K562 (cell line): Measurements from ENCODE around the gene RAD1. TPM values are rescaled to one million over a fixed set of nuclear protein-coding genes. Genes with fewer than 3 reads are reported as not detected.

Experiments used
- CC2D1A ChIP-seq: fragments of 450-650 bp; IDR thresholded peaks from 2 replicates; pipeline ENCODE4 v1.6.1; 2017; ENCODE audit warnings: mild to moderate bottlenecking
- CLOCK ChIP-seq: fragments of 250-450 bp; sonication (Bioruptor Pico); IDR thresholded peaks from 2 replicates; pipeline ENCODE4 v1.4.0; 2020; ENCODE audit warnings: mild to moderate bottlenecking, moderate library complexity, borderline replicate concordance
- ELK1 ChIP-seq: sonication (generic); formaldehyde crosslinking; IDR thresholded peaks from 2 replicates; pipeline ENCODE4 v1.8.1; 2022; ENCODE audit warnings: missing genetic modification reagents
- ESRRA ChIP-seq: fragments of 450-650 bp; IDR thresholded peaks from 2 replicates; pipeline ENCODE4 v1.6.1; 2014; ENCODE audit warnings: low read depth, mild to moderate bottlenecking, moderate library complexity, borderline replicate concordance
- GTF2B ChIP-seq: IDR thresholded peaks from 2 replicates; pipeline ENCODE4 v1.6.1; 2011; ENCODE audit not compliant: insufficient read length; ENCODE audit errors: extremely low read depth
- MITF ChIP-seq: IDR thresholded peaks from 2 replicates; pipeline ENCODE4 v1.6.1; 2014; ENCODE audit warnings: antibody characterized with exemption
- NFXL1 ChIP-seq: fragments of 450-650 bp; formaldehyde crosslinking; IDR thresholded peaks from 2 replicates; pipeline ENCODE4 v1.4.0; 2021; ENCODE audit warnings: mild to moderate bottlenecking
- RBBP5 ChIP-seq: fragments of 200-600 bp; sonication (generic); IDR thresholded peaks from 2 replicates; pipeline ENCODE4 v1.6.1; 2012; ENCODE audit warnings: borderline replicate concordance, mild to moderate bottlenecking, low read length, control low read depth, inconsistent platforms; ENCODE audit not compliant: insufficient read depth, poor library complexity, severe bottlenecking
- RFX5 ChIP-seq: IDR thresholded peaks from 2 replicates; pipeline ENCODE4 v1.6.1; 2011; ENCODE audit warnings: low read depth, mild to moderate bottlenecking, improper control_type of control experiment, low read length
- THAP7 ChIP-seq: fragments of 250-450 bp; sonication (Bioruptor Pico); IDR thresholded peaks from 2 replicates; pipeline ENCODE4 v1.5.0; 2021
- TRIM25 ChIP-seq: fragments of 450-650 bp; IDR thresholded peaks from 2 replicates; pipeline ENCODE4 v1.7.0; 2016; ENCODE audit warnings: borderline replicate concordance
- TSHZ1 ChIP-seq: fragments of 250-450 bp; sonication (Bioruptor Pico); IDR thresholded peaks from 2 replicates; pipeline ENCODE4 v1.4.0; 2020; ENCODE audit warnings: mild to moderate bottlenecking, moderate library complexity
- ZNF224 ChIP-seq: sonication (generic); formaldehyde crosslinking; IDR thresholded peaks from 2 replicates; pipeline ENCODE4 v1.8.0; 2022; ENCODE audit warnings: mild to moderate bottlenecking, missing genetic modification reagents
- ZNF551 ChIP-seq: fragments of 250-450 bp; sonication (Bioruptor Pico); IDR thresholded peaks from 2 replicates; pipeline ENCODE4 v1.5.0; 2021; ENCODE audit warnings: mild to moderate bottlenecking, moderate library complexity
- polyA plus RNA-seq, 8 experiments: library from polyadenylated mRNA; depleted of rRNA in 4 of 8; stranded (reverse) in 5 of 8; unstranded in 3 of 8; fragments of >200 nt; fragmentation: Nextera tagmentation in 2 of 8; fragmentation: Illumina TruSeq in 1 of 8; extraction: Ambion mirVana in 2 of 8; extraction: Trizol in 1 of 8; gene quantifications; 2 replicates each; pipeline versions ENCODE4 v1.2.1 to v1.2.3, GENCODE V29; 2011 to 2014; ENCODE audit warnings: inconsistent platforms in 1 of 8, missing spikeins in 1 of 8
- total RNA-seq, 7 experiments: library from RNA; depleted of rRNA in 6 of 7; stranded (reverse); fragments of >200 nt in 6 of 7; fragmentation: Illumina TruSeq in 2 of 7; extraction: Trizol in 2 of 7; gene quantifications; 2 replicates each; pipeline versions ENCODE4 v1.2.1 to v1.2.3, GENCODE V29; 2011 to 2021; ENCODE audit warnings: low replicate concordance in 1 of 7

Gene RAD1
- total and polyA plus RNA-seq, 9 of the 15 experiments (the other 6 are each of a cell fraction or from before 2014, with no cell fraction given), result 44.5 to 148 (median 60.8) TPM

- TF ChIP-seq CC2D1A (peak; percentile 42), ZNF224 (CRISPR knock-in tag) (no peak), NFXL1 (CRISPR knock-in tag) (no peak), MITF (0 out of 2 replicates have a peak, but pooled peaks have one; percentile 7), CLOCK (CRISPR knock-in tag) (no peak), ELK1 (CRISPR knock-in tag) (no peak), THAP7 (CRISPR knock-in tag) (0 out of 2 replicates have a peak, but pooled peaks have one; percentile 75), RFX5 (no peak), TRIM25 (no peak), GTF2B (peak; percentile 26), TSHZ1 (no peak), ZNF551 (no peak), ESRRA (peak; percentile 92; the same call in 1 of the 2 replicates), RBBP5 (peak; percentile 89)
Measured at GRCh38 chr5:34915139-34915855, at the start of gene RAD1, which contains the start of gene BRIX1 (continued).
